Fibroblast of lung (primary cell): ENCODE data around the gene VEGFC. TPM values are rescaled to one million over a fixed set of nuclear protein-coding genes. Genes with fewer than 3 reads are reported as not detected.

Source experiments
- DNase-seq, 2 donors: peaks; one replicate each; pipeline versions ENCODE4 v3.0.0 to v3.0.0-alpha.2; 2010; ENCODE audit warnings: low read depth in 2 of 2
- H2AFZ ChIP-seq: 2 replicates; pipeline ENCODE4 v1.5.1; 2012; ENCODE audit warnings: low read length, control low read depth, inconsistent platforms
- H3K27ac ChIP-seq: 2 replicates; pipeline ENCODE4 v1.5.1; 2011; ENCODE audit warnings: low read length, control low read depth; ENCODE audit not compliant: insufficient read depth
- H3K27me3 ChIP-seq: 2 replicates; pipeline ENCODE4 v1.5.1; 2011; ENCODE audit warnings: mild to moderate bottlenecking, low read length; ENCODE audit not compliant: control insufficient read depth, insufficient read depth
- H3K36me3 ChIP-seq: 2 replicates; pipeline ENCODE4 v1.5.1; 2011; ENCODE audit warnings: low read length; ENCODE audit not compliant: control insufficient read depth, insufficient read depth
- H3K4me1 ChIP-seq: 2 replicates; pipeline ENCODE4 v1.5.1; 2011; ENCODE audit warnings: low read length; ENCODE audit not compliant: control insufficient read depth, insufficient read depth; ENCODE audit errors: extremely low read depth
- H3K4me2 ChIP-seq: 2 replicates; pipeline ENCODE4 v1.5.1; 2011; ENCODE audit warnings: low read length, control low read depth; ENCODE audit not compliant: insufficient read depth; ENCODE audit errors: extremely low read depth
- H3K4me3 ChIP-seq, 4 experiments: fragments of 200-600 bp in 1 of 4; sonication (generic) in 1 of 4; replicated peaks in 1 of 4; 2 replicates each; pipeline ENCODE4 v1.5.1; 2011 to 2016; ENCODE audit warnings: low read length in 4 of 4, low read depth in 3 of 4, mild to moderate bottlenecking in 3 of 4, control low read depth in 2 of 4, inconsistent platforms in 1 of 4, mixed read lengths in 1 of 4; ENCODE audit not compliant: insufficient read depth in 1 of 4; ENCODE audit errors: control extremely low read depth in 1 of 4
- H3K79me2 ChIP-seq: 2 replicates; pipeline ENCODE4 v1.5.1; 2012; ENCODE audit warnings: mild to moderate bottlenecking, low read length, inconsistent platforms; ENCODE audit not compliant: control insufficient read depth, insufficient read depth
- H3K9ac ChIP-seq: 2 replicates; pipeline ENCODE4 v1.5.1; 2011; ENCODE audit warnings: mild to moderate bottlenecking, low read length, control low read depth; ENCODE audit not compliant: insufficient read depth
- H3K9me3 ChIP-seq: 2 replicates; pipeline ENCODE4 v1.5.1; 2012; ENCODE audit warnings: low read depth, low read length; ENCODE audit not compliant: control insufficient read depth, insufficient read depth
- H4K20me1 ChIP-seq: 2 replicates; pipeline ENCODE4 v1.5.1; 2011; ENCODE audit warnings: low read length; ENCODE audit not compliant: control insufficient read depth, insufficient read depth; ENCODE audit errors: extremely low read depth
- EZH2 ChIP-seq: IDR thresholded peaks from 2 replicates; pipeline ENCODE4 v1.5.1; 2012; ENCODE audit warnings: low read length, control low read depth, mild to moderate bottlenecking; ENCODE audit errors: missing control alignments
- polyA plus RNA-seq, 2 donors: library from polyadenylated mRNA; depleted of rRNA in 1 of 2; stranded (reverse) in 1 of 2; unstranded in 1 of 2; fragments of >200 nt; gene quantifications; 2 replicates each; pipeline ENCODE4 v1.2.1, GENCODE V29; 2011 to 2012; ENCODE audit warnings: missing spikeins in 1 of 2
- total RNA-seq: library from RNA; depleted of rRNA; stranded (reverse); fragments of >200 nt; gene quantifications from 2 replicates; pipeline ENCODE4 v1.2.1, GENCODE V29; 2014
- TF ChIP-seq, protein P1 (sequence below), 2 donors: IDR thresholded peaks in 1 of 2; conservative IDR thresholded peaks in 1 of 2; 1 replicate in 1 of 2; 2 replicates in 1 of 2; pipeline ENCODE4 v1.5.1; 2011 to 2012; ENCODE audit warnings: low read length in 2 of 2, control low read depth in 1 of 2, inconsistent platforms in 1 of 2, low read depth in 1 of 2, mild to moderate bottlenecking in 1 of 2

The VEGFC gene
- total and polyA plus RNA-seq, 2 donors (not counting 1 experiment from before 2014, with no cell fraction given): 67.2 to 74.2 TPM

DNA sequence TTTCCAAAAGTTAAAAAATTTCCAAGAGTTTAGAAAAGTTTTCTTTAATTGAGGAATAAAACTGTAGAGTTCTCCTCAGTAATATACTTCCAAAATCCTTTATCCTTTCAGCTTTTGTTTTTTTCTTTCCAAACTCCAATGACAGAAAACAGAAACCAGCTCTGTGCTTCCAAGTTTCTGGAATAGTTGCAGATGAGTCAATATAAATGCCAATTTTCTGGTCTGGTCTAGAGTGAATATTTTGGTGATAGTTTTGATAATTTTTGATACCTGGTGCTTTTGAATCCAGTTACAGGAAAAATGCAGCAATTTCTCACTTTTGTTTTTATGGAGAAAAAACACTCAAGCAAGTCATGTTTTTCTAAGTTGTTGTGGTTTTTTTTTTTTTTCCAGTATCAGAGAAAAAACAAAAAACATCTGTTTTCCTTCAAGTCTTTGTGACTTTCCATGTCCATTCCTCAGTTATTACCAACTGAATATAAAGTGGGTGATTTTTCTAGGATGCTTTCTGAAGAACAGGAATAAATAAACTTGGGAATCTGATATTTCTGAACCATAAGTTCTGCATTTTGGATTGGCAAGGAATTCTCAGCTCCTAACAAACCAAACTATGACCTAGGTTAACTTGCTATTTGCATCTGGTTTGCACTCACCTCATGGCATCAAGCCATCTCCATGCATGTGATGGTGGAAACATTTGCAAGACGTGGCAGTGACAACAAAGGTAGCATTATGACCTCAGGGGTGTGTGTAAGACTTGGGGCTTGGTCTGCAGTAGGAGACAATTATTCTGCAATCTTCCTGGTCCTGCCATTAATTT is 139.1 kb downstream of the VEGFC start:
- DNase-seq: peak in 1 of 2 donors; percentile 25
- H3K9ac ChIP-seq: no peak overlapping the region
- H3K4me1 ChIP-seq: no peaks in the 10 kb centered on the region
- no peak for TF ChIP-seq EZH2
- no peaks in the 10 kb centered on the region for H3K9me3 ChIP-seq
- H4K20me1 ChIP-seq: no peaks in the 10 kb centered on the region
- H3K4me3 ChIP-seq: no peak overlapping the region
- H2AFZ ChIP-seq: no peak overlapping the region
- H3K27ac ChIP-seq: no peak overlapping the region
- H3K27me3 ChIP-seq: no peaks in the 10 kb centered on the region
- no peaks in the 10 kb centered on the region for H3K79me2 ChIP-seq
- no peak overlapping the region for H3K4me2 ChIP-seq
- H3K36me3 ChIP-seq: no peaks in the 10 kb centered on the region

GRCh38 chr4:176646311-176646710 is 146.4 kb downstream of the VEGFC start:
- TF ChIP-seq, protein P1, sequence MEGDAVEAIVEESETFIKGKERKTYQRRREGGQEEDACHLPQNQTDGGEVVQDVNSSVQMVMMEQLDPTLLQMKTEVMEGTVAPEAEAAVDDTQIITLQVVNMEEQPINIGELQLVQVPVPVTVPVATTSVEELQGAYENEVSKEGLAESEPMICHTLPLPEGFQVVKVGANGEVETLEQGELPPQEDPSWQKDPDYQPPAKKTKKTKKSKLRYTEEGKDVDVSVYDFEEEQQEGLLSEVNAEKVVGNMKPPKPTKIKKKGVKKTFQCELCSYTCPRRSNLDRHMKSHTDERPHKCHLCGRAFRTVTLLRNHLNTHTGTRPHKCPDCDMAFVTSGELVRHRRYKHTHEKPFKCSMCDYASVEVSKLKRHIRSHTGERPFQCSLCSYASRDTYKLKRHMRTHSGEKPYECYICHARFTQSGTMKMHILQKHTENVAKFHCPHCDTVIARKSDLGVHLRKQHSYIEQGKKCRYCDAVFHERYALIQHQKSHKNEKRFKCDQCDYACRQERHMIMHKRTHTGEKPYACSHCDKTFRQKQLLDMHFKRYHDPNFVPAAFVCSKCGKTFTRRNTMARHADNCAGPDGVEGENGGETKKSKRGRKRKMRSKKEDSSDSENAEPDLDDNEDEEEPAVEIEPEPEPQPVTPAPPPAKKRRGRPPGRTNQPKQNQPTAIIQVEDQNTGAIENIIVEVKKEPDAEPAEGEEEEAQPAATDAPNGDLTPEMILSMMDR (conservative IDR thresholded peaks at IDR 0.05 in 1 of 2, IDR thresholded peaks at IDR 0.05 in 1 of 2; ENCODE audit: low read depth in 1 of 2, low read length in 2 of 2): no peak
- no peak for TF ChIP-seq EZH2
- H3K79me2 ChIP-seq: no peaks in the 10 kb centered on the region
- H3K4me3 ChIP-seq: no peak overlapping the region
- H2AFZ ChIP-seq: no peak overlapping the region
- no peak for DNase-seq
- H3K27ac ChIP-seq: no peak overlapping the region
- H3K9ac ChIP-seq: no peak overlapping the region
- no peaks in the 10 kb centered on the region for H3K36me3 ChIP-seq
- H3K4me1 ChIP-seq: no peaks in the 10 kb centered on the region
- H3K4me2 ChIP-seq: no peak overlapping the region
- no peaks in the 10 kb centered on the region for H3K9me3 ChIP-seq
- no peaks in the 10 kb centered on the region for H4K20me1 ChIP-seq
- no peaks in the 10 kb centered on the region for H3K27me3 ChIP-seq

DNA sequence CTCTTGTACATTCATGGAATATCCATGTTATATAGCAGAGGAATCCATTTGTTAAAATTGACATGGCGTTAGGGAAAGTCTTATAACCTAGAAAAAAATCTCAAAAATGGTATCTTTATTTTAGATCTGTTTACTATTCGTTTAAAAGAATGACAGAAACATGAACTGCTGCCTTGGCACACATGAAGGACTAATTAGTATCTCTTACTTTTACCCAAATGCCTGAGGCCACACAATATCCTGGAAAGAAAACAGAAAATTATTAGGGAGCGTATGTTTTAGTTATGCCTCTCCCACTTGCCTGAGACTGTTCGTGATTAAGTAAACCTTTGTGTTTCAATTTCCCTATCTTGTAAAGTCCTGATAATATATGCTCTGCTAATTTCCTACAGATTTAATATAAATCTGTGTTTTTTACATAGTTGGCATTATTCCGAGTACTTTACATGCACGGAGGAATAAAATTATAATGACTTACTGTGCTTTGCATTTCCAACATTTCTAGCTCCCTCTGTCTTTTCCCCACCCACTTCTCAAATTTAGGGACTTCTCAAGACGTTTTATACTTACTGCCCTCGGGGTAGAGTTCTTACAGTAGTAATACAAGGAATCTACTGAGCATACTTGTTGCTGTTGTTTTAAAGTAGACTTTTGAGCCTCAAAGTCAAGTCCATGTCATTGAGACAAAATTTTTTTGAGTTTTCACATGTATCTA is 147.3 kb downstream of the VEGFC start:
- no peak for TF ChIP-seq EZH2
- TF ChIP-seq, protein P1 (conservative IDR thresholded peaks at IDR 0.05 in 1 of 2, IDR thresholded peaks at IDR 0.05 in 1 of 2; ENCODE audit: low read depth in 1 of 2, low read length in 2 of 2): no peak
- H3K9me3 ChIP-seq: no peaks in the 10 kb centered on the region
- H3K4me1 ChIP-seq: no peaks in the 10 kb centered on the region
- no peak overlapping the region for H3K27ac ChIP-seq
- H3K79me2 ChIP-seq: no peaks in the 10 kb centered on the region
- H4K20me1 ChIP-seq: no peaks in the 10 kb centered on the region
- DNase-seq: no peak
- H3K4me3 ChIP-seq: no peak overlapping the region
- H3K36me3 ChIP-seq: no peaks in the 10 kb centered on the region
- no peak overlapping the region for H3K9ac ChIP-seq
- no peaks in the 10 kb centered on the region for H3K27me3 ChIP-seq
- H3K4me2 ChIP-seq: no peak overlapping the region
- H2AFZ ChIP-seq: no peak overlapping the region
